NCI-H2227 treated with DMSO at 0.1 percent for 48 hours (cell line): Measurements from ENCODE around the gene PRELP.
"Not testable (repeated sequence)": the region's sequence is repeated elsewhere in the genome, so short reads cannot be mapped to it uniquely, and the experiment has no call there.

Source experiments
- DNase-seq: peaks from one replicate; lab custom pipeline; 2025; lab: John Stamatoyannopoulos, UW

Gene PRELP

DNA sequence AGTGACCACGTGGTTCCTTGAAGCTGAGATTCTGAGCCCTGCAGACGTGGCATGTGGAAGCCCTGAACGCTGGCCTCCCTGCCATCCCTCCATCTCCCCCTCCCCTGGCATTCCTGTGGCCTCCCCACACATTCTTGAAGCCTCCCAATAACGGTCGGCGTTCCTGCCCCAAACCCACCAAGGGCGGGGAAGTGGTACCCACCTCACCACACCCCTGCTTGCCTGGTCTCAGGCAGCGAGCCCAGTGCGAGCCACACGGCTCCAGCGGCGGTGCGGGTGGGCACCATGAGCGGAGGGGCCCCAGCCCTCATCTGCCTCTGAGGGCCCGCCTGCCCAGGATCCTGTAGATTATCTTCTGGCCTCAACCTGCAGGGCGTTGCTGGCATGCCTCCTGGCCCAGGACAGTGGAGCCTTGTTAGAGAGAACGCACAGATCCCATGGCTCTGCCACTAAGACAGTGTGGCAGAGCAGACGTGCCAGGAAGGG, 20.6 kb upstream of the PRELP start:
- no peak for DNase-seq

DNA sequence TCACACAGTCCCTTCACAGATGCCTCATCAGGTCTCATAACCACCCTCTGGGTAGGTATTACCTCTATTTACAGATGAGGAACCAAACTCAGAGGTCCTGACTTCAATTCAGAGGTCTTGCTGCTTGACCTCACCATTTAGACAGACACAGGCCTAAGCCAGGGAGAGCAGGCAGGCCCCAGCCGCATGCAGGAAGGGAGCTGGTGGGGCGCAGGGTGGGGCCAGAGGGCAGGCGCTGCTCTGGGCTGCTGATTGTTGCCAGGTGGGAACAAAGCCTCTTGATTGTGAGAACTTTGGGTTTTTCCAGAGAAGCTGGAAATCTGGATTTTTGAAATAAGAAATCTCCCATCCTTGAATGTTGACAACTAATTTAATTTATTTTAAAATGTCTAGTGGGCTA, 19.9 kb upstream of the PRELP start:
- no peak for DNase-seq

- DNase-seq: no peak
Observed at GRCh38 chr1:203456577-203456976, 19.0 kb upstream of the PRELP start.

GRCh38 chr1:203458078-203458477, 17.5 kb upstream of the PRELP start:
- DNase-seq: no peak

DNA sequence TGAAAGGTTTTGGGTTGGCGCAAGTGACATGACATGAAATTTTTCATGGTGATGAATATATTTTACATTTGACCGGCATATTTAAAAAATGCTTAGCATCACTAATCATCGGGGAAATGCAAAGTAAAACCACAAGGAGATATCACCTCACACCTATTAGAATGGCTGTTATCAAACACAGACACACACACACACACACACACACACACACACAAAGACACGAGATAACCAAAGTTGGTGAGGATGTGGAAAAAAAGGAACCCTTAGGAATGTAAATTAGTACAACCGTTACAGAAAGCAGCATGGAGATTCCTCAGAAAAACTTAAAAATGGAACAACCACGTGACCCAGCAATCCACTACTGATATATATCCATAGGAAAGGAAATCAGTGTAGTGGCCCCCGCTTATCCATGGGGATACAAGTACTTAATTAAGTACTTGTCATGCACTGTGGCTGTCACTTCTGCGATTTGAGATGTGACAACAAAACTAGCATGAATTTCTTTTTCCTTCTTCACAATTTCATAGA, 15.9 kb upstream of the PRELP start:
- DNase-seq: no peak

GRCh38 chr1:203461717-203462116, 13.9 kb upstream of the PRELP start:
- no peak for DNase-seq

GRCh38 chr1:203462143-203462542, 13.5 kb upstream of the PRELP start:
- DNase-seq: no peak

- no peak for DNase-seq
Observed at GRCh38 chr1:203462878-203463277, 12.7 kb upstream of the PRELP start.

GRCh38 chr1:203463469-203464062, 12.0 kb upstream of the PRELP start:
- DNase-seq: no peak

DNA sequence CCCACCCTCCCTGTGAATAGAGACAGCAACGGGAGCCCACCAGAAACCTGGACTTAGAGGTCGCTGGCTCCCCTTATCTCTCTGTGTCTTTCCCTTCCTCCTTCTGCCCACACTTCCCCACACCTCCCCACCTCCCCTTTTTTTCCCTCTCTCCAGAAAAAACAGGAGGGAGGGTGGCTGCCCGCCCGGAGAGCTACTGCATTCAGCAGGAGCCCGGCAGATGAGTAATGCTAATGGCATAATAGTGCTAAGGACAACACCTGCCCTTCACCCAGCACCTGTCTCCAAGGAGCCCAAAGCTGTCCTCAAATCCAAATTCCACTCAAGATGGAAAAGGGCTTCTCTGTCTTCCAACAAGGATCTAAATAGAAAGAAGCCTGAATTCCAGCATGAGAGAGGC, 11.4 kb upstream of the PRELP start:
- DNase-seq: no peak

GRCh38 chr1:203464743-203465142, 10.9 kb upstream of the PRELP start:
- DNase-seq: no peak

- DNase-seq: no peak
Observed at GRCh38 chr1:203465146-203465798, 10.3 kb upstream of the PRELP start.

DNA sequence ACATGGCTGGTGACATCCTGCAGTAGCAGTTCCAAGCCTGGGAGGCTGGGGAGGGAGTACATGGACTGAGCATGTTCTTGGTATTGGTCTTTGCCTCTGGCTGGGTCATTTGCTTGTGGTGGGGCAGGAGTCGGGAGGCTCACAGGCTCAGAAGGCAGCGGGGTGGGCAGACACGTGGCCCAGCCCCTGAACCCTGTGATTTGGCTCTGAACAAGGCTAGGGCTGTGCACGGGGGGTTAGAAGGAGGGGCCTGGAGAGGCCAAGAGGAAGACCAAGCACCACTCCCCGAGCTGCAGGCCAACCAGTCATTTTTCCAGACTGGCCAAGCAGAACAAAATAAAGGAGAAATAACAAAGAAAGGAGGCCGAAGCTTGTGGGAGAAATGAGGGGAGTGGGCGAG, 9.7 kb upstream of the PRELP start:
- DNase-seq: peak; percentile 60

DNA sequence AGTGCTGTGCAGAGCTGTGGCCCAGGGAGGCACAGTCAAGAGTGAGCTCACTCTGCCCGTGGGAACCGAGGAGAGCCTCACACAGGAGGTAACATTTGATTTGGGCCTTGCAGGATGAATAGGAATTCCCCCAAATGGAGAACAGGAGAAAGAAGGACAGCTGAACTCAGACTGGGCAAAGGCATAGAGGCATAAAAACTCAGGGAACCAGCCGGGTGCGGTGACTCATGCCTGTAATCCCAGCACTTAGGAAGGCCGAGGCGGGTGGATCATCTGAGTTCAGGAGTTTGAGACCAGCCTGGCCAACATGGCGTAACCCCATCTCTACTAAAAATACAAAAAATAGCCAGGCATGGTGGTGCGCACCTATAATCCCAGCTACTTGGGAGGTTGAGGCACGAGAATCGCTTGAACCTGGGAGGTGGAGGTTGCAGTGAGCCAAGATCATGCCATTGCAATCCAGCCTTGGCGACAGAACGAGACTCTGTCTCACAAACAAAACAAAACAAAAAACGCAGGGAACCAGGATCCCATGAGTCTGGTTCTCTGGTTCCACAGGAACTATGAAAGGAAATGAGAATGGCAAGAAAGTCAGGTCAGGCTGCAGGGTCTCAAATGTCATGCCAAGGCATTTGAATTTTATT, 8.6 kb upstream of the PRELP start:
- DNase-seq: not testable (repeated sequence)

DNA sequence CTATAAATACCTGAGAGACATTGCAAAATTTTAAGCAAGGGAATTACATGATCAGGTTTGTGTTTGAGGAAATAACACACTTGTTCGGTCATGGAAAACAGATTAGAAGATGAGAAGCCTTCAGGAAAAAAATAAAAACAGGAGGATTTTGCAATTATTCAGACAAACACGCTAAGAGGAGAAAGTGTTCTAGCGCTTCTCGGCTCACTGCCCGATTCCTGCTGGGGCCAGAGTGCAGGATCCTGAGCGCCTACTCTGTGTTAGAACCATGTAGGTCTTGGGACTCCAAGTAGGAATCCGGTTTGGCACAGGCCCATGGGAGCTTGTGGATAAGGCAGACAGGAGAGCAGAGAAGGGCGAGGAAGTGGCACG, 8.1 kb upstream of the PRELP start:
- DNase-seq: no peak

DNA sequence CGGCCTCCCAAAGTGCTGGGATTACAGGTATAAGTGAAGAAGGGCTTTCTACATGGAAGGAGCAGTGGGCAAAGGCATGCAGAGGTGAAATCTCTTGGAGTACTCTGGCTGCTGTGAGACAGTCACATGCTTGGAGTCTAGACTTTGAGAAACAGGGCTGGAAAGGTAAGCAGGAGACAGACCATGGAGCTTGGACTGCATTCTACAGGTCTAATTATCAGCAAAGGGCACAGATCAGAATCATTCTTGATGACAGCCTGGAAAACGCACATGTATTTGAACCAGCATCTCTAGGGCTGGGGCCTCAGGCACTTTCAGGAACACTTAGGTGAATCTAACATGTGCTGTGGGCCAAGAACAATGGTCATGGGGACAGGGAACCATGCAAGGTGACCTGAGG, 7.3 kb upstream of the PRELP start:
- no peak for DNase-seq

DNA sequence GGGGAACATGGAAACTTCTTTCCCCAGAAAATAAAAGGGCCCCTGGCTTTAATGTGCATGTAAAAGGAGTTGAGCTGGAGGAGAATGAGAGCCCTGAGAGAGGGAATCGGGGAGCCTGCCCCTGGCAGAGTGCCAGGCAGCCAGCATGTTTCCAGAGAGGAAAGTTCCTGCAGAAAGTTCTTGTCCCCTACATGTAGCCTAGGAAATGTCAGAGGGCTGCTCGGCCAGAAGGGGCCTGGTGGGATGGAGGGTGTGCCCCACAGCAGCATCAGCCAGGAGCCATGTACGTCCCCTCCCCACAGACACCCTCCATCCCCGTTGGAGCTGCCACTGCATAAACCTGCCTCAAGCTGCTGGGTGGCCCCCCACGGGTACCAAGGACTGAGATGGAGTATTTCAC, 5.4 kb upstream of the PRELP start:
- no peak for DNase-seq

DNA sequence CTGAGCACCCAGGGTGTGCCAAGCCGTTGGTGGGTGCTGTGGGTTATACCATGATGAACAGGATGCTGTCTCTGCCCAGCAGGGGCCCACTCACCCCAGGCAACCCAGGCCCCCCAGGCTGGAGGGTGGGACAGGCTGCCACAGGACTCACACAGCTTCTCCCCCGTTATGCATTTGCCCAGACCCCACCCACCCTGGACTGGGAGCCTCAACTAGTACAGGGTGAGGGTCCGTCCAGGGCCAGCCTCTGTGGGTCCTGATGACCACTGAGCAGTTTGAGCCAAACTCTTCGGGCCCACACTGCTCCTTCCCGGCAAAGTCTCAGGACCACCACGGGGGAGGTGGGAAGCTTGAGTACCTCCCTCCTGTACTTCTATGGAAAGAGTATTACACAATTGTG, 3.8 kb upstream of the PRELP start:
- DNase-seq: no peak

- DNase-seq: no peak
Observed at GRCh38 chr1:203473281-203473680, 2.3 kb upstream of the PRELP start.

GRCh38 chr1:203473781-203474305, 1.8 kb upstream of the PRELP start:
- no peak for DNase-seq

DNA sequence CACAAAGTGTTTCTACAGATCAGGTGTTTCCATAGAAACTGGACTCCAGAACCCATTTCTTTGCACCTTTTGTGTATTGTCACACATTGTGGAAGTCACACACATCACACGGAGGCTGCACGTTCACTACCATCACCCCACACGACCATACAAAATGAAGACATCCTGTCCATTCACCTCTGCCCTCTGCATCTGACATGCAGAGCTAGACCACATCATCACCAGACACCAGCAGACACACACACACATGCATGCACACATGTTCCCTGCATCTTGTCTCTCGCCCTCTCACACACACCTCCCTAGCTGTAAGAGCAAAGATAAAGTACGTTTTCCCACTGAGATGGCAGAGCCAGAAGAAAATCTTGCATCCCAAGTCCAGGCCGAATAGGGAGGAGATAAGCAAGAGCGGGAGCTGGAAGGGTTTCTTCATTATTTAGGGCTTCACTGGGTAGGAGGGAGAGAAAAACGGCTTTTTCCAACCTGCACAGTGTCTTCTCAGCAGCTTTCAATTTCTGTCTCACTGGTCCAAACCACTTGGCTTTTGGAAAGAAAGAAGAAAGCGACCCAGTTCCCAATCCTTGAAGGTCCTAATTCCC, 709 bp downstream of the PRELP start:
- DNase-seq: no peak

GRCh38 chr1:203477748-203478147, 2.1 kb downstream of the PRELP start:
- no peak for DNase-seq

DNA sequence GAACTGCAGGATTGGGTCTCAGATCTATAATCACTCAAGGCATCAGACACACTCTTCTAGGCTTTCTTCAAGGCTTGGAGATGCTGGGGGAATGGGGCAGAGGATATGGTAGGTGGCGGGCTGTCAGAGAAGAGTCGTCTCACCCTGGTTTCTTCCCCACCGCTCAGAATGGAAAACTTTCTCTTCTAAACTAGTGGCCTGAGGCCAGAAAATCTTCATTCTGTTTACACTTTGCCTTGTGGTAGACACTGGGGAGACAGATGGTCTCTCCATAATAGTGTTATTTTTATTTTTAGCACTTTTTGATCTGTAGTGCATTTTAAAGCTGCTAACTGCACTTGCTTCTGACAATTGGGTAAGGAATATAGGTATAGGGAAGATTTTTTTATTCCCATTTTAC, 2.6 kb downstream of the PRELP start:
- no peak for DNase-seq
